COLO668 (cell line): ENCODE measurements around the gene UNC5C.

Experiments used
- DNase-seq: peaks from one replicate; lab custom pipeline; 2025; ENCODE audit not compliant: unreplicated experiment; lab: John Stamatoyannopoulos, UW

The UNC5C gene

GRCh38 chr4:95409750-95410149 lies 139.0 kb downstream of the UNC5C start:
- DNase-seq, result no peak

- no peak for DNase-seq
Observed at GRCh38 chr4:95409127-95409526, 139.6 kb downstream of the UNC5C start.

GRCh38 chr4:95402299-95402698 lies 146.5 kb downstream of the UNC5C start:
- DNase-seq, result no peak

GRCh38 chr4:95398217-95398616 lies 150.6 kb downstream of the UNC5C start:
- DNase-seq, result no peak

GRCh38 chr4:95394752-95395306 lies 153.9 kb downstream of the UNC5C start:
- DNase-seq, result no peak

GRCh38 chr4:95393821-95394220 lies 155.0 kb downstream of the UNC5C start:
- no peak for DNase-seq

GRCh38 chr4:95388911-95389310 lies 159.9 kb downstream of the UNC5C start:
- no peak for DNase-seq

GRCh38 chr4:95387719-95388118 lies 161.1 kb downstream of the UNC5C start:
- DNase-seq, result no peak

- DNase-seq, result no peak
Observed at GRCh38 chr4:95386410-95386809, 162.4 kb downstream of the UNC5C start.

GRCh38 chr4:95381843-95382580 lies 166.8 kb downstream of the UNC5C start:
- DNase-seq, result no peak

GRCh38 chr4:95379633-95380032 lies 169.1 kb downstream of the UNC5C start:
- no peak for DNase-seq

GRCh38 chr4:95377366-95377900 lies 171.3 kb downstream of the UNC5C start:
- DNase-seq, result no peak

- no peak for DNase-seq
Observed at GRCh38 chr4:95371476-95372224, 177.1 kb downstream of the UNC5C start.

GRCh38 chr4:95367824-95368223 lies 180.9 kb downstream of the UNC5C start:
- DNase-seq, result no peak

GRCh38 chr4:95363966-95364365 lies 184.8 kb downstream of the UNC5C start:
- no peak for DNase-seq

- no peak for DNase-seq
Observed at GRCh38 chr4:95363559-95363925, 185.2 kb downstream of the UNC5C start.

- DNase-seq, result no peak
Observed at GRCh38 chr4:95362906-95363558, 185.7 kb downstream of the UNC5C start.

GRCh38 chr4:95362066-95362465 lies 186.7 kb downstream of the UNC5C start:
- DNase-seq, result no peak

- no peak for DNase-seq
Observed at GRCh38 chr4:95361696-95361965, 187.1 kb downstream of the UNC5C start.

GRCh38 chr4:95360906-95361695 lies 187.7 kb downstream of the UNC5C start:
- DNase-seq, result no peak
